GM08714 (cell line): Measurements from ENCODE around the gene SAPCD2.
"Not testable (repeated sequence)": the region's sequence is repeated elsewhere in the genome, so short reads cannot be mapped to it uniquely, and the experiment has no call there.

Experiments used
- H3K4me3 ChIP-seq: fragments of 200-500 bp; sonication (Bioruptor generic); 2 replicates; pipeline ENCODE4 v1.5.1; 2014; ENCODE audit warnings: mild to moderate bottlenecking, low read length, inconsistent platforms
- ZNF274 ChIP-seq: IDR thresholded peaks from 2 replicates; pipeline ENCODE4 v1.6.1; 2012; ENCODE audit warnings: mild to moderate bottlenecking, low read depth, low read length

Gene SAPCD2, protein sequence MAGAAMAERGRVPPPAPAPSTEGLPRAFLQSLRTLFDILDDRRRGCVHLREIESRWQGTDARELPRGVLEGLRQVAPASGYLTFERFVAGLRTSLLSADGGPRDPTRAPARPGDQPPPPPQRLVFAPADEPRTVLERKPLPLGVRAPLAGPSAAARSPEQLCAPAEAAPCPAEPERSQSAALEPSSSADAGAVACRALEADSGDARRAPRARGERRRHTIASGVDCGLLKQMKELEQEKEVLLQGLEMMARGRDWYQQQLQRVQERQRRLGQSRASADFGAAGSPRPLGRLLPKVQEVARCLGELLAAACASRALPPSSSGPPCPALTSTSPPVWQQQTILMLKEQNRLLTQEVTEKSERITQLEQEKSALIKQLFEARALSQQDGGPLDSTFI

DNA sequence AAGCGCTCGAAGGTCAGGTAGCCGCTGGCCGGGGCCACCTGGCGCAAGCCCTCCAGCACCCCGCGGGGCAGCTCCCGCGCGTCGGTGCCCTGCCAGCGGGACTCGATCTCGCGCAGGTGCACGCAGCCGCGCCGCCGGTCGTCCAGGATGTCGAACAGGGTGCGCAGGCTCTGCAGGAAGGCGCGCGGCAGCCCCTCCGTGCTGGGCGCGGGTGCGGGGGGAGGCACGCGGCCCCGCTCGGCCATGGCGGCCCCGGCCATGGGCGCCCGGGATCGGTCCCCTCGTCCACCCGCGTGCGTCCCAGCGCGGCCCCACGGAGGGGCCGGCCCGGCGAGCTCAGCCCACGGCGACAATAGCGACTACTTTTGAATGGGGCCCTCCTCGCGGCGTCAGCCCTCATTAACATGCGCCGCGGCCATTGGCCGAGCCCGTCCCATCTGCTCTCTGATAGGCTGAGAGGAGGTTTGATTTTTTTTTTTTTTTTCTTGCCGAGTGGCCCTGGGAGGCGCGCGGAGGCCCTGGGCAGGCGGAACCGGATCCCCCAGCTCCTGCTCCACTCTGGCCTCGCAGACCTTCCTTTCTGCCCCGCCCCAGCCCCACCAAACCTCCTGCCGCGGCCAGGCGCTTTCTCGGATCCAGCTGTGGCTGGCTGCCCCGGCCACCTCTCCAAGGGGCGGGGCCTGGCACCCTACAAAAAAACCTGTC lies at the start of gene SAPCD2:
Gene SAPCD2, minus strand, starts transcription at position 357 of the 705 bp plus-strand sequence. Its CDS starts 97 bp downstream, at position 260.
- TF ChIP-seq ZNF274 = no peak
- H3K4me3 ChIP-seq = peak within 1 kb of the TSS; percentile 61; the same call in 1 of the 2 replicates

DNA sequence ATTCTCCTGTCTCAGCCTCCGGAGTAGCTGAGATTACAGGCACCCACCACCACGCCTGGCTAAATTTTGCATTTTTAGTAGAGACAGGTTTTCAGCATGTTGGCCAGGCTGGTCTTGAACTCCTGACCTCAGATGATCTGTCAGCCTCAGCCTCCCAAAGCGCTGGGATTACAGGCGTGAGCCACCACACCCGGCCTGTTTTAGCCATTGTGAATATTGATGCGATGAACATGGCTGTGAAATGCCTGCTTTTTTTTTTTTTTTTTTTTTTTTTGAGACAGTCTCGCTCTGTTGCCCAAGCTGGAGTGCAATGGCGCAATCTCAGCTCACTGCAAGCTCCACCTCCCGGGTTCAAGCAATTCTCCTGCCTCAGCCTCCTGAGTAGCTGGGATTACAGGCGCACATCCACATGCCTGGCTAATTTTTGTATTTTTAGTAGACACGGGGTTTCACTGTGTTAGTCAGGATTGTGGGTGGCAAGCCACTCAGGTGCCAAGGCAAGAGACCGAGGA lies 47.8 kb upstream of the SAPCD2 start:
- H3K4me3 ChIP-seq = not testable (repeated sequence)

DNA sequence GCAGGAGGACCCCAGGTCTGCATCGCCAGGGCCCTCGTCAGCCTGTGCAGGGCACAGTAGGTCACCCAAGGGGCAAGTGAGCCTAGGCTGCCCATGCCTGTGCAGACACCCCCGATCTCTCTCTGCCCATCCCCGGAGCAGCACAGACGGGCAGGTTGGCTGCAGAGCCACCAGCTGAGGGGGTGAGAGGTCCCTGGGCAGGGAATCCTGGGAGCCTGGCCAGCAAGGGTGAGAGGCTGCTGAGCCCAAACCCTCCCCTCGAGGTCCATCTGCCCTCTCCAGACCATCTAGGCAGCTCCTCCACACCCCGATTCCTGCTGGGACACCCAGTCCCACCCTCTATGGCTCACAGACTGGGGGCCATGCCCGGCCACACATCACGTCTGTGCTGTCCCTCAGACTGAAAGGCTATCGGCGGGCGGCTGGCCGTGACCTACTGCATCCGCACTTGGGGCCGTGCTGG lies 46.9 kb upstream of the SAPCD2 start:
- H3K4me3 ChIP-seq = no peak overlapping the region
- no peak for TF ChIP-seq ZNF274

DNA sequence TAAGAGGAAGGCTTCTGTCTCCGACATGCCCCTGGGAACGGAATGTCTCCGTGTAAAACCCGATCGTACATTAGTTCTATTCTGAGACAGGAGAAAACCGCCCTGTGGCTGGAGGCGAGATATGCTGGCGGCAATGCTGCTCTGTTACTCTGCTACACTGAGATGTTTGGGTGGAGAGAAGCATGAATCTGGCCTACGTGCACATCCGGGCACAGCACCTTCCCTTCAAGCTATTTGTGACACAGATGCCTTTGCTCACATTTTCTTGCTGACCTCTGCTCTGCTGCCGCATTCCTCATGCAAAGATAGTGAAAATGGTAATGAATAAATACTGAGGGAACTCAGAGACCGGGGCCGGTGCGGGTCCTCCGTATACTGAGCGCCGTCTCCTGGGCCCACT lies 46.4 kb upstream of the SAPCD2 start:
- no peak overlapping the region for H3K4me3 ChIP-seq
- TF ChIP-seq ZNF274 = no peak

DNA sequence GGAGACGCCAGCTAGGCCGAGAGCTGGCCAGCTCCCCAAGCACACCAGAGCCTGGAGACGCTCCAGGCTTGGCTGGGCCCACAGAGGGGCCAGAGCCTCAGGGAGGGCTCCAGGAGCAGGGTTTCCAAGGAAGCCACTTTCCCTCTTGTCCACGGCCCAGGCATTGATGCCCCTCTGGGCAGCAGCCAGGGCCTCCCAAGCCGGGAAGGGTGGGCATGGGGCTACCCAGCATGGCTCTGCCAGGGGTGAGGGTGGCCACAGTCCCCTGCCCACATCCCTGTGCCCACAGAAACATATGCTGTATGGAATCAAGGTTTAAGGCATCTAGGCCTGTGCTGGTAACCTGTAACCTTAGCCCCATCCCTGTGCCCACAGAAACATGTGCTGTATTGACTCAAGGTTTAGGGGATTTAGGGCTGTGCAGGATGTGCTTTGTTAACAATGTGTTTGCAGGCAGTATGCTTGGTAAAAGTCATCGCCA lies 45.7 kb upstream of the SAPCD2 start:
- no peak overlapping the region for H3K4me3 ChIP-seq
- TF ChIP-seq ZNF274 = no peak

DNA sequence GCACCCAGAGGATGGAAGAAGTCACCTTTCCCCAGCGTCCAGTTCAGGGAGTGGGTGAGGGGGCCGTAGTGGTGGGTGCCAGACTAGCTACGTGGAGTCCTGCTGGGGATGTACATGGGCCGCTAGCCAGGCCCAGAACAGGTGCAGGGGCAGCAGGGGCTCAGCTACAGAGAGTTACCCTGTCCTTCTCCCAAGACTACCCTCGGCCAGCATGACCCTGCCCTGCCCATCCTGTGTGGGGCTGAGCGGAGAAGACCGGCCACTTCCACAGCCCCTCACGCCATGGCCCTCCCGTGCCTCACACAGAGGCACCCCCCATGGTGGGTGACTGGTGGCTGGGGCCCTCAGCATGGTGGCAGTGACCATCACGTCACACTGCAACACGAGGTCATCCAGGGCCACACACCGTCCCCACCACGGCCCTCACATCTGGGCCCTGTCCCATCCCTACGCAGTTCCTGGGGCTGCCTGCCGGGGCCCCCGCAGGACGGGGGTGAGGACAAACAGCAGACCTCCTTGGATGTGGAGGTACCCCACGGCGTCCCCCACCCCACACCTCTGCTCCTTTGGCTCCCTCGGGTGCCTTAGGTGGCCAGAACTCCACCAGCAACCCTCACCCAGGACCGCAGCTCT lies 45.2 kb upstream of the SAPCD2 start:
- no peak for TF ChIP-seq ZNF274
- no peak overlapping the region for H3K4me3 ChIP-seq

DNA sequence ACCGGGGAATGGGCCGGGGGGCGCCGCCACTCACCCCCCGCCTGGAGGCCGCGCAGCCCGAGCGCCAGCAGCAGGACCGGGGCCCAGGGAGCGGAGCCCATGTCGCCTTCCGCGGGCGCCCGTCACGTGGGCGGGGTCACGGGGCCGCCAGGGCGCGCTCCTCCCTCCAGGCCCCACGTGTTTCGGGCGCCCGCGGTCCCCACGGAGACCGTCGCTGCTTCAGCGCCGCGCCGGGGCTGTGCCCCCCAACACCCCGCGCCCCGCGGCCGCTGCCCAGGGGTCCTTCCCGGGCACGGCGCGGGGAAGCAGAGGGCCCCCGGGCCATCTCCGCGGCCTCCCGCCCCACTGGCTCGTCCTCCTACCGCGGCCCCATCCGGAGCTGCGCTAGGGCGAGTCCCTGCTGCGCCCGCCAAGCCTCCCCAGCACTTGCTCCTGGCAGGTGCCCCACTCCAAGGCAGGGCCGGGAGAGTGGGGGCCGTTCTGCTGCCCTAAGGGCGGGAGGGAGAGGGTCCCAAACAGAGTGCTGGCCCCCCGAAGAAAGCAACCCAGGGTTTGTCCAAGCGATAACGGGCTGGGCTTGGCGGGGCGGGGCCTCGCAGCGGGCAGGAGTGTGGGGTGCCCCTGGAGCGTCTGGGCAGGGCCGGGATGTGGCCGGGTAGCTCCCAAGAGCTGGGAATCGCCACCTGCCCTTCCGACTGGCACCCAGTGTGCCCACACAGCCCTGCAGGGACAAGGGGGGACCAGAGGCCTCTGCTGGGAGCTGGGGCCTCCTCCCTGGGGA lies 44.4 kb upstream of the SAPCD2 start, which contains the start of gene DPP7:
Gene DPP7, minus strand, starts transcription at position 121 of the 781 bp plus-strand sequence. Its CDS starts 20 bp downstream, at position 101.
- TF ChIP-seq ZNF274 = no peak
- peak within 1 kb of the TSS; percentile 66; the same call in 1 of the 2 replicates for H3K4me3 ChIP-seq

DNA sequence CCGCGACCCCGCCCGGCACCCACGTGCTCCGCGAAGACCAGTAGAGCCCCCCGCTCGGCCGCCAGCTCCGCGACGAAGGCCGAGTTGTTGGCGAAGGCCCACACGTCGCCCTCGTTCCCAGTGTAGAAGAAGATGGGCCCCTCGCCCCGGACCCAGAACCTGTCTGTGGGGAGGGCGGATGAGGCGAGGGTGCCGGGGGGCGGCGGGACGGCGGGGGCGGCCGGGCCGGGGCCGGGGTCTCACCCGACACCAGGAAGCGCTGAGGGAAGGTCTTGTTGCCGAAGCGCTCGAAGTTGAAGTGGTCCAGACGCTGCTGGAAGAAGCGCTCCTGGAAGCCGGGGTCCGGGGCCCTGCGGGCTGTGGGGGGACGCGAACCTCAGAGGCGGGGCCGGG lies 43.9 kb upstream of the SAPCD2 start:
- peak overlapping the region; percentile 66; the same call in 1 of the 2 replicates for H3K4me3 ChIP-seq
- TF ChIP-seq ZNF274 = no peak

DNA sequence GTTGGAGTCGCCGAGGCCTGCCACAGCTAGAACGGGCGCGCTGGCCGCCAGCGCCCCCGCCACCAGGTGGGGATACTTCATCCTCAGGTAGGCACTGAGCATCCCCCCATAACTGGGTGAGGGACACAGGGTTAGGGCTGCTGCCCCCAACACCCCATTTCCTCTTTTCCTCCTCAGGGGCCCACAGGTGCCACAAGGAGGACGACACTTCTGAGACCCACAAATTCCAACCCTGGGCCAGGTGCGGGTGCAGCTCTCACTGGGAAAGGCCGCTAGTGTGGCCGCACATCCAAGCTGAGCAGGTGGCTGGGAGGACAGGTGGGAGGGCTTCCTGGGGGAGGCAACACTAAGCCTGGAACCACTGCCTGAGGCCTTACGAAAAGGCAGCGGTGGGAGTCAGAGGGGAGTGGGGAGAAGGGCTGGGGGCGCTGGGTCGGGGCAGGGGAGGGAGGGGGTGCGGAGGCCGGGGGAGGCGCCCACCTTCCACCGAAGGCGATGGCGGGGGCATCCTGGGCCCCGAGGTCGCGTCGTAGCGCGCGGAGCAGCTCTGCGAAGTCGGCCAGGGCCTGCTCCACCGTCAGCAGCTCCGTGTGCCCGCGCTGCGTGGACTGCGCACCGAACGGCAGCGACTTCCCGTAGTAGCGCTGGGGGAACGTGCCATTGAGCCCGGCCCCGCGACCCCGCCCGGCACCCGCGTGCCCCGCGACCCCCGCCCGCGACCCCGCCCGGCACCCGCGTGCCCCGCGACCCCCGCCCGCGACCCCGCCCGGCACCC lies 43.2 kb upstream of the SAPCD2 start:
- no peak for TF ChIP-seq ZNF274
- no peak overlapping the region; the same call in 1 of the 2 replicates for H3K4me3 ChIP-seq

DNA sequence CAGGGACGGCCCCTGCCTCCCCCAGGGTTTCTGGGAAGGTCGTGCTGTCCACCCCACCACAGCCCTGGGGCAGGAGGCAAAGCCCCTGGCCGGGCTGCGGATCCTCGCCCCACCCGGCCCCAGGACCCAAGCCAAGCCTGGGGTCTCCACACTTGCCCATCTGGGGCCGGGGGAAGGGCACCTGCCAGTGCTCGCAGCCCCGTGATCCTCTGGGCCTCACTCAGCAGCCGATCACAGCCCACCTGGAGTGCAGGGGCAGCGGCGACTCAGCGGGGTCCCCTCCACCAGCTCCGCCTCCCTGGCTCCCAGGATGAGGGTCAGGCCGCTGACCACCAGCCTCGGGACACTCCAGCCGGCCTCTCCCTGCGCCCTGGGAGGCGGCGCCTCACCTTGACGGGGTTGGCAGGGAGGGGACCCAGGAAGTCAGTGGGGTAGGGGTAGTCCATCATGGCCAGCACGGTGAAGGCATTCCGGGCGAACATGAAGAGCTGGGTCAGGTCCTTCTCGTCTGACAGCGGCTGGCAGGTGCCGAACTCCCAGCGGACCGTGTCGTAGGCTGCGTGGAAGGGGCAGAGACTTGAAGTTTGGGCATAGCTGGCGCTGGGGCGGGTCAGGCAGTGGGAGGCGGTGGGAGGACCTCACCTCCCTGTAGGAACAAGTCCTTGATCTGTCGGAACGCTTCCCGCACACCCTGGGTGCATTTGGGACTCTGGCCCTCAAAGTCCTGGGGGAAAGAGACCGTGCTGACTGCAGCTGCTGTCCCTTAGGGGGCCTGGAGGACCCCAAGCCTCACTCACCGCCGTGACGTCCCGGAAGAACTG lies 42.4 kb upstream of the SAPCD2 start:
- no peak for TF ChIP-seq ZNF274
- no peak overlapping the region for H3K4me3 ChIP-seq

DNA sequence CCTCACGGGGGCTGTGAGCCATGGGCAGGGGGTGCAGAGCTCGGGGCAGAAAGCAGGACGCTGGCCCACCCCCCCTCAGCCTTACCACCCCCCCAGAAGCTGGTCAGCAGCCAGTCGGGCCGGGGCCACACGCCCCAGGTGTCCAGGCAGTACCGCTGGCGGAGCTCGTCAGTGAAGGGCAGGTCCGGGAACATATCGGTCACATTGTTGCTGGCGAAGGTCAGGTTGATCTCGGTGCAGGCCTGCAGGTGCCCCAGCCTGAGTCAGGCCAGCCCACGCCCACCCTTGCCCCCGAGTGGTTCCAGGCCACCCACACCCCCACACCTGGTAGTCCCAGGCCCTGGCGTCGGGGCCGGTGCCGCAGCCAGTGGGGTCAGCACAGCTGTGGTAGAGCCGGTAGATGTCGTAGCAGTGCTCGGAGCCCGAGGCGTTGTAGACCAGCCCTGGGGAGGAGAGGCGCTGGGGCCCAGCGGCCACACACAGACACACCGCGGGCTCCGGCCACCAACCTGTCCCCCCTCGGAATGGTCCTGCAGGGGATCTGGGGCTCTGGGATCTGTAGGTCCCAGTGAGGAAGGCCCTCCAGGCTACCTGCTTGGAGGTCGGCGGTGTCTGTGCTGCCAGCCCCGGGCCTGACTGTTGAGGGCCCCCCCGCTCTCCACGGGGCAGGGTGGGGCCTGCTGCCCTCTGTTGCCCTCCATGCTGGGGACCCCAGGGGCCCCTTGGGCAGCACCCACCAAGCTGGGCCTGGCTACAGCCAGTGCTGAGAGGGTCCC lies 41.6 kb upstream of the SAPCD2 start:
- H3K4me3 ChIP-seq = no peak overlapping the region
- TF ChIP-seq ZNF274 = no peak
